Stimulated activated CD4-positive, alpha-beta T cell treated with anti-CD3 and anti-CD28 coated beads, Interleukin-15, amount 100 ng/mL, for 48 hours (primary cell): ENCODE results near the gene PSMC3.

ENCODE experiments used
- DNase-seq, 2 donors: peaks; one replicate each; pipeline ENCODE4 v3.0.0-alpha.2; 2020; ENCODE audit warnings: low read depth in 2 of 2

The PSMC3 gene

DNA sequence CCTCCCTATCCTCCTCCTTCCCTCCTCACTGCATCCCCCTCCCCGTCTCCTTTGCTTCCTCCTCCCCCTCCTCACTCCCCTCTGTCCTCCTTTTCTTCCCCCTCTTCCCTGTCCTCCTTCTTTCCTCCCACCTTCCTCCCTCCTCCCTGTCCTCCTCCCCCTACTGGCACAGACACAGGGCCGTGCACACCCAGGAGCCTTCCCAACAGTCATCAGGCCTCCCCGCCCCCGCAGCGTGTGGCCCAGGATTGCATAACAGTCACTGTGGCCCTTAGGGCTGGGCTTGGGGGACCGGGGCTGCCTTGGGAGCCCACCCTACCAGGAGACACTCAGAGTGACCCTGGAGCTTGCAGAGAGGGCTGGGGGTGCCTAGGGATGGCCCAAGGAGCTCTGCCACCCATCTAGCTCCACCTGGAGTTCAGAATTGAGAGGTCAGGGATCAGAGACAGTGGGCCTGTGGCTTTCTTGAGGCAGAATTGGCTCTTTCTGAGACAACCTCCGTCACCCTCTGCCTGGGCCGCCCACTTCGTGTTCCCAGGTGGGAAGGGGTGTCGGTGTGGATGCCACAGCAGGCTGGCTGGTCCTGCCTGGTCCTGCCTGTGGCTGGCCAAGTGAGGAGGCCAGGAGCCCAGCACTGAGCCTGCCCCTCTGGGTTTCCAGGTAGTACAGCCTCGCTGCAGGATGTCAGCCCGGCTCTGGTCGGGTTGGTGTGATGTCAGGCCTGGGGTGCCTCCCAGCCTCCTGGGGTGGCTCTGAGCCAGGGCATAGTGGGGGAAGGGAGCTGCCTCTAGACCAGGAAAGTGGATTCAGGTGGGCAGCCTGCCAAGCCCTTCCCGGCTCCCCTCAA, 49.5 kb downstream of the PSMC3 start:
- no peak for DNase-seq

GRCh38 chr11:47376107-47376524, 50.1 kb downstream of the PSMC3 start:
- DNase-seq = no peak

DNA sequence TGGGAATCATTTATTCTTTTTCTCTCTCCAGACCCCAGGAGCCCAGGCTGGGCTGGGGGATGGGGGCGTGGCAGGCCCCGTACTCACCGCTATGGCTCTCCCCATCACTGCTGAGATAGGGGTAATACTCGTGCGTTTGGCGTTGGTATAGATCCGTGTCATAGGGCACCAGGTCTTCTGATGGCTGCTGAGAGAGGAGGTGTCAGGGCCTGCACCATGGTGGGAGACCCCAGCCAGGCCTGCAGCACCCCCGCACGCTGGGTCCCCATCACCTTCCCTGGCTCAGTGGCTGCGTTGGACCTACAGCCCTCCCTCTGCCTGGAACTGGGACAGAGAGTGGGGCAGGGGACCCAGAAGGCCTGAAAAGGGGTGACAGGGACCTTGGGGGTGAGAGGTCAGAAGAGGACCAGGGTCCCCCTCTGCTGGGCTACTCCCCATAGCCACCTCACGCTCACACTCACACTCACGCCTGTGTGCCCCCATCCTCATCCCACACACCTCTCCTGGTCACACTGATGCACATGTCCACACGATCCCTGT, 50.6 kb downstream of the PSMC3 start:
- no peak for DNase-seq

DNA sequence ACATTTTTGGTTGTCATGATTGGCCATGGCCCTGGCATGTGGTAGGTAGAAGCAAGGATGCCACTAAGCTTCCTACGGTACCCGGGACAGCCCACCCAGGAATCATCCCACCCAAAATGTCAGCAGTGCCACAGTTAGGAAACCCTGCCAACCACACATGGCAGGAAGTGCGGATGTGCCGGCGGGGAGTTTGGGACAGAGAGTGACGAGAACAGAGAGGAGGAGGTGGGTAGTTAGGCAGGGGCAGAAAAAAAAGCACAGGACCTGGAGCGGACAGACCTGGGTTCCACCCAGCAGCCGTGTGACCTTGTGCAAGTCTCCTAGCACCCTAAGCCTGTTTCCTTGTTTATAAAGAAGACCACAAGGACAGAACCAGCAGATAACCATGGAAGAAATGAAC, 51.2 kb downstream of the PSMC3 start:
- DNase-seq = no peak

GRCh38 chr11:47374720-47375019, 51.6 kb downstream of the PSMC3 start:
- DNase-seq = no peak

- peak; percentile 72 to 82 for DNase-seq
Measured at GRCh38 chr11:47373876-47374719, 52.1 kb downstream of the PSMC3 start.

DNA sequence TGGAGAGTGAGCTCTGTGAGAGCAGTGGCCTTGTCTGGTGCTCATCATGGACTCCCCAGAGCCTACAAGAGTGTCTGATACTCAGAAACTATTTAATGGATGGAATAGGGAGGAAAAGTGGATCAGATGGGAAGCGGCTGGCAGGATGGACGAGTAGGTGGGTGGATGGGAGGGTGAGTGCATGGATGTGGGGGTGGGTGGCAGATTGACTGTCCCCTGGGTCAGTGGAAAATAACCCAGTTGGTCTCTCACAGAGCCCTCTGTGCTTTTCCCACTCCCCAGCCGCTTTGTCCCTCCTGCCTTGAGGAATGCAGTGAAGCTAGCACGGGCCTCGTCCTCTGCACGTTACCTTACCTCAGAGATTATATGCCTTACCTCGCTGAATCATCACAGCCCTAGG, 53.8 kb downstream of the PSMC3 start:
- no peak for DNase-seq

GRCh38 chr11:47369676-47370075, 56.6 kb downstream of the PSMC3 start:
- no peak for DNase-seq
